Small intestine (tissue), 7 donors: ENCODE measurements around the gene S100A7A. TPM values are rescaled to one million over a fixed set of nuclear protein-coding genes. Genes with fewer than 3 reads are reported as not detected.

Experiments
- DNase-seq, 2 donors: peaks; one replicate each; pipeline versions ENCODE4 v3.0.0 to v3.0.0-alpha.2; 2013
- FAIRE-seq: peaks from 2 replicates; lab custom pipeline; 2012; peaks lifted over from hg19 to GRCh38; lab: Jason Lieb, UNC
- H3K27ac ChIP-seq, 3 donors: one replicate each; pipeline ENCODE4 v1.5.1; 2013; ENCODE audit warnings: low read length in 2 of 3, mild to moderate bottlenecking in 2 of 3, control low read depth in 1 of 3, inconsistent platforms in 1 of 3, low read depth in 1 of 3, moderate library complexity in 1 of 3
- H3K27me3 ChIP-seq, 3 donors: one replicate each; pipeline ENCODE4 v1.6.1; 2013; ENCODE audit warnings: low read length in 3 of 3, inconsistent platforms in 1 of 3; ENCODE audit not compliant: control insufficient read depth in 3 of 3, insufficient read depth in 3 of 3
- H3K36me3 ChIP-seq, 3 donors: one replicate each; pipeline ENCODE4 v1.6.1; 2013; ENCODE audit warnings: low read length in 3 of 3, inconsistent platforms in 1 of 3, low read depth in 1 of 3, mild to moderate bottlenecking in 1 of 3, moderate library complexity in 1 of 3; ENCODE audit not compliant: control insufficient read depth in 3 of 3, insufficient read depth in 2 of 3
- H3K4me1 ChIP-seq, 3 donors: one replicate each; pipeline ENCODE4 v1.6.1; 2013; ENCODE audit warnings: low read length in 2 of 3, inconsistent platforms in 1 of 3, low read depth in 1 of 3, mild to moderate bottlenecking in 1 of 3, moderate library complexity in 1 of 3; ENCODE audit not compliant: control insufficient read depth in 3 of 3, insufficient read depth in 2 of 3
- H3K4me3 ChIP-seq, 3 donors: one replicate each; pipeline ENCODE4 v1.5.1; 2013; ENCODE audit warnings: low read length in 3 of 3, control low read depth in 1 of 3, inconsistent platforms in 1 of 3, low read depth in 1 of 3, mild to moderate bottlenecking in 1 of 3, moderate library complexity in 1 of 3
- H3K9me3 ChIP-seq, 2 donors: one replicate each; pipeline ENCODE4 v1.6.1; 2013; ENCODE audit warnings: low read depth in 1 of 2, low read length in 1 of 2; ENCODE audit not compliant: control insufficient read depth in 2 of 2, insufficient read depth in 1 of 2
- WGBS, 3 donors: extraction: QIAGEN DNeasy Blood & Tissue Kit; methylation state at CpG; one replicate each; pipeline ENCODE4 v1.1.7; 2013; 5-methylcytosine and 5-hydroxymethylcytosine counted together
- polyA plus RNA-seq, 4 donors: library from polyadenylated mRNA; stranded (reverse) in 3 of 4; unstranded in 1 of 4; fragments of 200-250 nt in 3 of 4; fragments of 120-200 nt in 1 of 4; gene quantifications; one replicate each; pipeline versions ENCODE4 v1.2.1 to v1.2.3, GENCODE V29; 2013
- donor health status: healthy with polysubstance abuse.
- donor health status: control.
- donor health status: control.
- donor health status: Bipolar disorder and iron deficiency.
- donor health status: healthy.

The S100A7A gene
- polyA plus RNA-seq, 4 donors = not detected

DNA sequence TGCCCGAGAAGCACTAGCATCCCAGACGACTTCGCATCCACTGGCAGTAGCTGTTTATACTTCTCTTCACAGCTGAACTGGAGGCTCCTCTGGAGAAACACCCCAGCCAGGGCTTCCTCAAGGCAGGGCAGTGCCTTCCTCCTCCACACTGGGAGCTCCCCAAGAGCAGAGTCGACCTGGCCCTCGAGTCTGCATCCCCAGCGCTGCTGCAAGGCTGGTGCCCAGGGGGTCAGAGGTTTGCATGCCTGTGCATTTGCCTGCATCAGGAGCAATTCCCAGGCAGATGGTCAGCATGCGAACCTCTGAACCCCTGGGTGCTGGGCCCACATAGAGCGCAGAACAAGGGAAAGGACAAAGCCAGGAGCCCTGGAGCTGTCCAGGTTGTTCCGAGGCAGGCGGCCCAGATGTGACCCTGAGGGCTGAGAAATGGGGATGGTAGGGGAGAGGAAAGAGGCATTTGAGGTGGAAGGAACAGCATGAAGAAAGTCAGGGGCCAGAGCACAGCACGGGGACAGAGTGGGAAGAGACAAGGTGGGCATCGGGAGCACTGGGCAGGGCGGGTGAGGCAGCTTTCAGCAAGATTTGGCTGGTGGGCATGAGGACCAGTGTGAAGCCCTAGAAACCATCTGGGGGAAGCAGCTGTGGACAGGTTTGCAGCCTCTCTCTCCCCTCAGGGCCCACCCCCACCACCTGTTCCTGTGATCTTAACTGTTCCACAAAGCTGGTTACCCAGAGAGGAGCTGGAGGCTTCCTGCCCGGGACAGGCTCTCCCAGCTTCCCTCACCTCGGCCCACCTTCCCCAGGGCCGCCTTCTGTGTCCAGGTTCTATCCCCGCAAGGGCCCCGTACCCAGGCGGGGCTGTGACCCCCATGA lies 19.0 kb upstream of the S100A7A start:
- no peak for FAIRE-seq
- no peaks in the 10 kb centered on the region for H3K9me3 ChIP-seq
- H3K36me3 ChIP-seq = no peaks in the 10 kb centered on the region
- no peak overlapping the region for H3K27ac ChIP-seq
- 73 to 85% (median 84%) methylated on average over 19 of the region's 19 CpGs for WGBS, 3 donors
- H3K4me3 ChIP-seq = no peak overlapping the region
- no peaks in the 10 kb centered on the region for H3K27me3 ChIP-seq
- no peak for DNase-seq
- H3K4me1 ChIP-seq = no peaks in the 10 kb centered on the region

DNA sequence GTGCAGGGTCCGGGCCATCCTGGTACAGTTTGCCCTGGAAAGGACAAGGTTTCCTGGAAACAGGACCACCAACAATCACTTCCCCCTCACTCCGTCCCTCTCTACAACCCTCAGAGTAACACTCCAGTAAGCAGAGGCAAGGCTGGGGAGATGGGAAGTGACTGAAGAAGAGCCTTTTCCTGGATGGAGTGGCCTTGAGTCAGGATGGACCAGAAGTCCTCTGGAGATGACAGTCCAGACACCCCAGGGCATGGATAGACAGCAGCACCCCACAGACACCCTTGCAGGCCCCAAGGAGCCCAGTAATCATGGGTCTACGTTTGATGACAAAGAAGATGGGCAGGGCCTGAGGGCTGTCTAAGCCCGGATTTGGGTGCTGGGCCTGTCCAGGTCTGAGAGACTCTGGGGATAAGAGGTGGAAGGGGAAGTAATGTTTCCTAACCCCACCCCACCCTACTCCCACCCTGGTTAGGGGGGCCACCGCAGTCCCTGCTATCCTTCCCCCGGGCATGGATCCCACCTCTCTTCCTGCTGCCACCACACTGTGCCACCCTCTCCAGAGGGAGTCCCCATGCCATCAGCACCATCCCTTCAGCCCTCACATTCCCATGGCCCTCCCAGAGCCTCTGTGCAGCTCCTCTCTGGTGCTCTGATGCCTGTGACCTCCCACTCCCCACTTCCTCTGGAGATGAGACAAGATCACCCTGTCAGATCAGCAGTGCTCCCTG lies 18.2 kb upstream of the S100A7A start:
- Histone ChIP-seq H3K4me1 (no peaks in the 10 kb centered on the region), H3K36me3 (no peaks in the 10 kb centered on the region), H3K27me3 (no peaks in the 10 kb centered on the region), H3K4me3 (no peak overlapping the region), H3K27ac (no peak overlapping the region), H3K9me3 (no peaks in the 10 kb centered on the region)
- DNase-seq (no peak), FAIRE-seq (no peak)
- 71 to 82% (median 80%) methylated on average over 5 to 6 of the region's 6 CpGs for WGBS, 3 donors

DNA sequence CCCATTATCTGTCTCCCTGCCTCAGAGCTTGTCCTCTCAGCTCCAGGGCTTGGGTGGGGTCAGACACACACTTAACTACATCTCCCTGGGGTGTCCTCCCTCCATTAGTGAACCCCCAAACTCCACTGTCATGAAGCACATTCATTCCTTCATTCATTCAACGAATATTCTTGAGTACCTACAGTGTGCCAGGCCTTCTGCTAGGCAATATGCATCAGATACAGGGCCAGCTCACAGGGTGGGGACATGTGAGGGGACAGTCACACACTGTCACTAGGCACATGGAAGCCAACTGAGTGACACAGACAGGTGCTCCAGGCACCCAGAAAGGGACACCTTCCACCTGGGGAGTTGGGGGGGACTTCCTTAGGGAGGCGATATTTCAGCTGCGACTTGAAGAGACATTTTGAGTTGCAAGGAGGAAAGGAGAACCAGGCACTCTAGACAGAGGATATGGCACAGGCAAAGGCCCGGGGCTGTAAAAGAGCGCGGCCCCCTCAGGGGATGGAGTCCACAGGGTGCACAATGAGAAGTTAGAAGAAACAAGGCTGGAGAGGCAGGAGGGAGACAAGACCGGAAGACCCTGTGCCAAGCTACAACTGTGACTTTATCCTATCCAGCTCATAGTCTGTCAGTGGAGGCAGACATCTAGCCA lies 16.8 kb upstream of the S100A7A start:
- H3K36me3 ChIP-seq = no peaks in the 10 kb centered on the region

GRCh38 chr1:153400244-153400643 lies 16.1 kb upstream of the S100A7A start:
- Histone ChIP-seq H3K27me3 (no peaks in the 10 kb centered on the region), H3K4me1 (no peaks in the 10 kb centered on the region), H3K27ac (no peak overlapping the region), H3K4me3 (no peak overlapping the region), H3K9me3 (peaks cover 0 to 2% of the 10 kb centered on the region in 2 donors), H3K36me3 (no peaks in the 10 kb centered on the region)
- FAIRE-seq (no peak), DNase-seq (no peak)
- 59 to 65% (median 59%) methylated on average over 5 of the region's 5 CpGs for WGBS, 3 donors

More for the DNA sequence above, 16.8 kb upstream of the S100A7A start:
- no peak overlapping the region for H3K4me3 ChIP-seq
- peaks cover 0 to under 1% of the 10 kb centered on the region in 2 donors for H3K9me3 ChIP-seq
- no peak overlapping the region for H3K27ac ChIP-seq
- FAIRE-seq = no peak
- no peaks in the 10 kb centered on the region for H3K27me3 ChIP-seq
- no peaks in the 10 kb centered on the region for H3K4me1 ChIP-seq
- no peak for DNase-seq
- 84 to 88% (median 86%) methylated on average over 7 of the region's 7 CpGs for WGBS, 3 donors

DNA sequence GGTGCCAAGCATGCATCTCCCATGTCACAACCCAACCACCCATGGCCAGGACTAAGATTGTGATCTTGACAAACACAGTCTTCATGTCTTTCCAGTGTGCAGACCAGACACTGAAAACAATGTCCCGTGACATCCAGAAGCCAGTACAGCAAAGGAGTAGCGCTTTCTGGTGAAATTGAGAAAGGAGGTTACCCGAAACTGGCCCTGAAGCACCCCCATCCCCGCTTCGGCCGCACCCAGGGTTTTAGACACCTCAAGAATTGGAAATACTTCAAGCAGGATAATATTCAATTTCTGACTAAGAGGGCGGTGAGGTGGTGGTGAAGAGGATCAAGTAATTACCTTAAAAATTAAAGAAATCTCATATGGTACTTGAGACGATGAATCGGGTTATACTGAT lies 14.9 kb upstream of the S100A7A start:
- no peak for FAIRE-seq
- Histone ChIP-seq H3K27ac (no peak overlapping the region), H3K4me3 (no peak overlapping the region), H3K9me3 (peaks cover 0 to 2% of the 10 kb centered on the region in 2 donors), H3K4me1 (no peaks in the 10 kb centered on the region), H3K36me3 (no peaks in the 10 kb centered on the region), H3K27me3 (no peaks in the 10 kb centered on the region)
- no peak for DNase-seq
- 88 to 92% (median 92%) methylated on average over 9 of the region's 9 CpGs for WGBS, 3 donors

DNA sequence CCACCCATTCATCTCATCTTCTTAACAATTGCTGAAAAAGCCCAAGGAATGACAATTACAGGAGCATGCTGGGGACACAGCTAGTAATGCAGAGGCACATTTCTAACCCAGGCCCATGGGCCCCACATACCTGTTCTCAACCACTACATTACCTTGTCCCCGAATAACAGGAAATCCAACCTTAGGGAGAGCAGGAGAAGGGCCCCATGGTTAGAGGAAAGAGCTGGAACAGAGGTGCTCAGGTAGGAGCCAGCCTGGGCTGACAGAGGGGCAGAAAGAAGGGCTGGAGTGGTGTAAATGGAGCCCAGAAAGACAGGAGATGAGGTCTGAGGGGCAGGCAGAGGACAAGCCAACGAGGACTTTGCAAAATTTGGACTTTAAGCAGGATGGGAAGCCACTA lies 14.1 kb upstream of the S100A7A start:
- DNase-seq (no peak), FAIRE-seq (no peak)
- H3K36me3 ChIP-seq = no peaks in the 10 kb centered on the region
- peaks cover 0 to 2% of the 10 kb centered on the region in 2 donors for H3K9me3 ChIP-seq
- no peak overlapping the region for H3K4me3 ChIP-seq
- no peak overlapping the region for H3K27ac ChIP-seq
- peaks cover 0 to 3% (median 0%) of the 10 kb centered on the region in 3 donors for H3K27me3 ChIP-seq
- WGBS, 3 donors = 41 to 53% (median 46%) methylated on average over 2 of the region's 2 CpGs
- no peaks in the 10 kb centered on the region for H3K4me1 ChIP-seq

DNA sequence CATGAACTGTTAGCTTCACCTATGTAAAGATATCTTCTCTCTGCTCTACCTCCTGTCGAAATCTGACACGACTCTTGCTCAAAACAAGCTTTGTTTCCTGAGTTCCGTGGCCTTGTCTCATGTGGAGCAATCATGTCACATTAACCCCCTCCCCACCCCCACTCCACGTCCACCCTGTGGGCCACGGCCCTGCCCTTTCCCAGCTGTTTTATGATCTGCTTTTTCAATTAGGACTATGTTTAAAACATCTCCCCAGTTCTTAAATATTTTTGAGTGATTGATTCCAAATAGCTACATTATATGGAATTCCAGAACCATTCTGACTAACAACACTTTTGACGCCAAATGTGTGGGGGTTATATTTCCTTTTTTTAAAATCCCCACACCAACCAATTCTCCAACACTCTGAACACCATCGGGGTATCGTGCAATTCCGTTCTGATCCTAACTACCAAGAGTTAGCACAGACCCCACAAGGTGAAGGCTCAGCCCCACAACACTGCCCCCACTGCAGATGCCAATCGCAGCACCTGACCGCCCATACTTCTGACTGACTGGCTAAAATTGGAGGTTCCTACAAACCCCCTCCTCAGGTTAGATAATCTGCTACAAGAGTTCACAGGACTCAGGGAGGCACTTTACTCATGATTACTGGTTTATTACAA lies 12.8 kb upstream of the S100A7A start:
- Histone ChIP-seq H3K27me3 (peaks cover 0 to 3% (median 0%) of the 10 kb centered on the region in 3 donors), H3K4me1 (no peaks in the 10 kb centered on the region), H3K36me3 (no peaks in the 10 kb centered on the region), H3K27ac (no peak overlapping the region), H3K9me3 (peaks cover 0 to 2% of the 10 kb centered on the region in 2 donors), H3K4me3 (no peak overlapping the region)
- FAIRE-seq (no peak), DNase-seq (no peak)
- WGBS, 3 donors = 78 to 83% (median 80%) methylated on average over 11 of the region's 11 CpGs
